GM12873 (cell line): Measurements from ENCODE around the gene EPB41L1.
A peak's percentile ranks its signal among the peaks of the same experiment; 100 is the strongest.

Experiments
- CTCF ChIP-seq: IDR thresholded peaks from 2 replicates; pipeline ENCODE4 v1.5.1; 2012; ENCODE audit warnings: low read depth, mild to moderate bottlenecking, moderate library complexity, low read length, control low read depth; ENCODE audit not compliant: insufficient read depth; ENCODE audit errors: missing control alignments

Gene EPB41L1

GRCh38 chr20:36206641-36207040 is 52.1 kb downstream of the EPB41L1 start:
- no peak for TF ChIP-seq CTCF

GRCh38 chr20:36207602-36208001 is 53.1 kb downstream of the EPB41L1 start:
- TF ChIP-seq CTCF, result no peak

GRCh38 chr20:36208257-36208656 is 53.7 kb downstream of the EPB41L1 start:
- TF ChIP-seq CTCF, result no peak

- TF ChIP-seq CTCF, result peak; percentile 10
These were observed 56.0 kb downstream of the EPB41L1 start for GRCh38 chr20:36210436-36211021.

- no peak for TF ChIP-seq CTCF
These were observed 58.8 kb downstream of the EPB41L1 start for GRCh38 chr20:36213362-36213761.

GRCh38 chr20:36214684-36215256 is 60.2 kb downstream of the EPB41L1 start:
- peak; percentile 84 for TF ChIP-seq CTCF

- TF ChIP-seq CTCF, result no peak
These were observed 61.2 kb downstream of the EPB41L1 start for GRCh38 chr20:36215778-36216177.
